H1 (cell line): ENCODE measurements around the gene NAMPT. TPM values are rescaled to one million over a fixed set of nuclear protein-coding genes. Genes with fewer than 3 reads are reported as not detected.

Experiments used
- CTCF ChIA-PET: fragments of 300-600 bp; sonication (Branson Sonifier 250); formaldehyde crosslinking; loops from one replicate; lab custom pipeline; 2021; ENCODE audit not compliant: partially characterized antibody; lab: Charles Lee
- POLR2A ChIA-PET: fragments of 300-600 bp; sonication (Branson Sonifier 250); formaldehyde crosslinking; loops from one replicate; lab custom pipeline; 2021; ENCODE audit warnings: inconsistent platforms; ENCODE audit not compliant: partially characterized antibody; lab: Charles Lee
- DNase-seq, 2 experiments: peaks; one replicate each; pipeline versions ENCODE4 v3.0.0 to v3.0.0-alpha.2; 2010 to 2022; ENCODE audit warnings: low spot score in 2 of 2, low read depth in 1 of 2, mixed read lengths in 1 of 2
- FAIRE-seq: peaks from 2 replicates; lab custom pipeline; 2011; peaks lifted over from hg19 to GRCh38; lab: Jason Lieb, UNC
- H2AFZ ChIP-seq: 2 replicates; pipeline ENCODE4 v1.8.1; 2012; ENCODE audit warnings: low read length, inconsistent platforms
- H2AK5ac ChIP-seq: 2 replicates; pipeline ENCODE4 v1.6.1; 2013; ENCODE audit warnings: low read depth, low read length
- H2BK120ac ChIP-seq: replicated peaks from 2 replicates; pipeline ENCODE3; 2013; ENCODE audit warnings: low read depth, low read length, inconsistent platforms
- H2BK12ac ChIP-seq: 2 replicates; pipeline ENCODE4 v1.6.1; 2013; ENCODE audit warnings: low read depth, low read length
- H2BK15ac ChIP-seq: 2 replicates; pipeline ENCODE4 v1.6.1; 2013; ENCODE audit warnings: low read length
- H2BK20ac ChIP-seq: 2 replicates; pipeline ENCODE4 v1.6.1; 2013; ENCODE audit warnings: low read length
- H2BK5ac ChIP-seq: 2 replicates; pipeline ENCODE4 v1.6.1; 2013; ENCODE audit warnings: low read depth, low read length
- H3K14ac ChIP-seq: 2 replicates; pipeline ENCODE4 v1.6.1; 2013; ENCODE audit warnings: inconsistent platforms; ENCODE audit not compliant: insufficient read length
- H3K18ac ChIP-seq: 2 replicates; pipeline ENCODE4 v1.6.1; 2013; ENCODE audit warnings: low read length; ENCODE audit errors: extremely low read depth
- H3K23ac ChIP-seq: 2 replicates; pipeline ENCODE4 v1.6.1; 2013; ENCODE audit warnings: inconsistent platforms; ENCODE audit not compliant: insufficient read length
- H3K23me2 ChIP-seq: 2 replicates; pipeline ENCODE4 v1.6.1; 2013; ENCODE audit warnings: low read depth, low read length
- H3K27ac ChIP-seq: 2 replicates; pipeline ENCODE4 v1.6.1; 2011; ENCODE audit warnings: low read depth, low read length, inconsistent platforms
- H3K27me3 ChIP-seq, 4 experiments: replicated peaks in 1 of 4; 1 replicate in 1 of 4; 2 replicates in 3 of 4; pipeline versions ENCODE4 v1.6.1 to v1.8.1; 2011 to 2013; ENCODE audit warnings: low read length in 3 of 4, mild to moderate bottlenecking in 3 of 4, inconsistent platforms in 2 of 4, mixed read lengths in 2 of 4, moderate library complexity in 1 of 4; ENCODE audit not compliant: control insufficient read depth in 3 of 4, insufficient read depth in 3 of 4; ENCODE audit errors: extremely low read depth in 1 of 4
- H3K36me3 ChIP-seq, 4 experiments: 2 replicates each; pipeline versions ENCODE4 v1.6.1 to v1.8.1; 2011 to 2013; ENCODE audit warnings: mild to moderate bottlenecking in 4 of 4, low read length in 3 of 4, moderate library complexity in 2 of 4, control low read depth in 1 of 4, inconsistent platforms in 1 of 4; ENCODE audit not compliant: insufficient read depth in 4 of 4, control insufficient read depth in 2 of 4
- H3K4ac ChIP-seq: replicated peaks from 2 replicates; pipeline ENCODE3; 2013; ENCODE audit warnings: low read length, low read depth, mixed read lengths, inconsistent platforms; ENCODE audit not compliant: insufficient read length
- H3K4me1 ChIP-seq, 4 experiments: replicated peaks in 1 of 4; 1 replicate in 1 of 4; 2 replicates in 3 of 4; pipeline versions ENCODE4 v1.6.1 to v1.8.1; 2011 to 2013; ENCODE audit warnings: low read length in 3 of 4, inconsistent platforms in 2 of 4, mixed read lengths in 1 of 4; ENCODE audit not compliant: insufficient read depth in 4 of 4, control insufficient read depth in 3 of 4
- H3K4me2 ChIP-seq, 2 experiments: 2 replicates each; pipeline versions ENCODE4 v1.6.1 to v1.8.1; 2011 to 2013; ENCODE audit warnings: low read depth in 2 of 2, low read length in 2 of 2, control low read depth in 1 of 2, inconsistent platforms in 1 of 2, mild to moderate bottlenecking in 1 of 2; ENCODE audit not compliant: insufficient read depth in 1 of 2
- H3K4me3 ChIP-seq, 4 experiments: fragments of 200-600, 300-600 bp in 1 of 4; sonication (generic), shearing (Covaris generic), sonication (Bioruptor Twin) in 1 of 4; 2 replicates each; pipeline versions ENCODE4 v1.5.1 to v1.8.1; 2011 to 2016; ENCODE audit warnings: low read length in 4 of 4, low read depth in 3 of 4, control low read depth in 2 of 4, inconsistent platforms in 2 of 4, mild to moderate bottlenecking in 2 of 4, mixed read lengths in 1 of 4, moderate library complexity in 1 of 4; ENCODE audit not compliant: insufficient read depth in 2 of 4; ENCODE audit errors: extremely low read depth in 1 of 4
- H3K56ac ChIP-seq: replicated peaks from 2 replicates; pipeline ENCODE3; 2013; ENCODE audit warnings: low read depth, mild to moderate bottlenecking, mixed read lengths, low read length, inconsistent platforms; ENCODE audit not compliant: insufficient read length
- H3K79me1 ChIP-seq: 2 replicates; pipeline ENCODE4 v1.6.1; 2013; ENCODE audit warnings: low read depth, low read length, control low read depth
- H3K79me2 ChIP-seq, 2 experiments: 2 replicates each; pipeline versions ENCODE4 v1.6.1 to v1.8.1; 2012 to 2013; ENCODE audit warnings: low read length in 2 of 2, mild to moderate bottlenecking in 2 of 2, inconsistent platforms in 1 of 2; ENCODE audit not compliant: insufficient read depth in 2 of 2, control insufficient read depth in 1 of 2
- H3K9ac ChIP-seq, 4 experiments: replicated peaks in 1 of 4; 1 replicate in 1 of 4; 2 replicates in 3 of 4; pipeline versions ENCODE4 v1.6.1 to v1.8.1; 2011 to 2013; ENCODE audit warnings: low read depth in 3 of 4, low read length in 3 of 4, control low read depth in 2 of 4, mild to moderate bottlenecking in 2 of 4, moderate library complexity in 2 of 4, inconsistent platforms in 1 of 4; ENCODE audit errors: extremely low read depth in 1 of 4
- H3K9me3 ChIP-seq, 2 experiments: 2 replicates each; pipeline versions ENCODE4 v1.6.1 to v1.8.1; 2012 to 2013; ENCODE audit warnings: mild to moderate bottlenecking in 2 of 2, moderate library complexity in 2 of 2, control low read depth in 1 of 2, inconsistent platforms in 1 of 2, low read depth in 1 of 2, low read length in 1 of 2, mixed read lengths in 1 of 2; ENCODE audit not compliant: insufficient read depth in 2 of 2
- H4K20me1 ChIP-seq, 2 experiments: replicated peaks in 1 of 2; 2 replicates each; pipeline versions ENCODE3 to v1.8.1; 2011 to 2013; ENCODE audit warnings: inconsistent platforms in 2 of 2, low read length in 2 of 2, mild to moderate bottlenecking in 1 of 2; ENCODE audit not compliant: insufficient read depth in 2 of 2, control insufficient read depth in 1 of 2
- H4K5ac ChIP-seq: 2 replicates; pipeline ENCODE4 v1.6.1; 2013; ENCODE audit warnings: low read length, low read depth, mixed read lengths, inconsistent platforms; ENCODE audit not compliant: insufficient read length
- H4K8ac ChIP-seq: 2 replicates; pipeline ENCODE4 v1.8.0; 2013; ENCODE audit warnings: mild to moderate bottlenecking, moderate library complexity, low read length, inconsistent platforms; ENCODE audit not compliant: insufficient read depth; ENCODE audit errors: extremely low read depth
- H4K91ac ChIP-seq: replicated peaks from 2 replicates; pipeline ENCODE3; 2013; ENCODE audit warnings: low read length, mixed read lengths, inconsistent platforms; ENCODE audit not compliant: insufficient read length
- ATF3 ChIP-seq: IDR thresholded peaks from 2 replicates; pipeline ENCODE4 v1.6.1; 2011; ENCODE audit warnings: low read depth, mild to moderate bottlenecking, low read length; ENCODE audit not compliant: insufficient read depth
- POLR2A ChIP-seq, 2 experiments: IDR thresholded peaks; 1 replicate in 1 of 2; 2 replicates in 1 of 2; pipeline ENCODE4 v1.6.1; 2011; ENCODE audit warnings: low read depth in 2 of 2, low read length in 2 of 2, mild to moderate bottlenecking in 2 of 2; ENCODE audit errors: control extremely low read depth in 1 of 2
- RXRA ChIP-seq: IDR thresholded peaks from 2 replicates; pipeline ENCODE4 v1.6.1; 2011; ENCODE audit warnings: low read depth, mild to moderate bottlenecking, low read length, moderate library complexity; ENCODE audit not compliant: insufficient read depth
- SUZ12 ChIP-seq: fragments of 200-600 bp; sonication (generic); IDR thresholded peaks from 2 replicates; pipeline ENCODE4 v1.6.1; 2012; ENCODE audit warnings: mild to moderate bottlenecking, inconsistent platforms, low read length, moderate library complexity, mixed read lengths
- polyA plus RNA-seq, 7 experiments: library from polyadenylated mRNA; depleted of rRNA in 3 of 7; stranded (reverse) in 5 of 7; unstranded in 2 of 7; fragments of >200 nt in 5 of 7; fragments of 200-250 nt in 2 of 7; gene quantifications; 1 replicate in 5 of 7; 2 replicates in 1 of 7; 4 replicates in 1 of 7; pipeline versions ENCODE4 v1.2.1 to v1.2.3, GENCODE V29; 2011 to 2013; ENCODE audit warnings: missing spikeins in 2 of 7, mixed read lengths in 2 of 7
- total RNA-seq: library from RNA; stranded (reverse); fragmentation: NEBNext Ultra II Directional; extraction: Animal tissue kit (Norgen Biotek cat#: 25700); gene quantifications from 2 replicates; pipeline ENCODE4 v1.2.1, GENCODE V29; 2021

NAMPT gene
- total and polyA plus RNA-seq, 2 of the 8 experiments (the other 6 are each of a cell fraction or from before 2014, with no cell fraction given), result 15.4 to 95.9 TPM

- no peak overlapping the region for H2BK15ac ChIP-seq
- no peak overlapping the region for H3K4ac ChIP-seq
- H4K5ac ChIP-seq, result no peak overlapping the region
- H3K79me2 ChIP-seq, result no peaks in the 10 kb centered on the region
- no peak overlapping the region for H4K91ac ChIP-seq
- H3K18ac ChIP-seq, result no peak overlapping the region
- ChIA-PET POLR2A (no interaction called here), CTCF (no interaction called here)
- H3K14ac ChIP-seq, result no peak overlapping the region
- H3K23me2 ChIP-seq, result no peaks in the 10 kb centered on the region
- no peak overlapping the region for H2BK120ac ChIP-seq
- no peaks in the 10 kb centered on the region for H3K27me3 ChIP-seq
- no peaks in the 10 kb centered on the region for H3K36me3 ChIP-seq
- no peak overlapping the region for H3K27ac ChIP-seq
- no peaks in the 10 kb centered on the region for H3K9me3 ChIP-seq
- FAIRE-seq, result no peak
- H2BK5ac ChIP-seq, result no peak overlapping the region
- H4K8ac ChIP-seq, result no peak overlapping the region
- H3K4me3 ChIP-seq, result no peak overlapping the region
- no peak overlapping the region for H3K4me2 ChIP-seq
- no peak overlapping the region for H3K23ac ChIP-seq
- no peaks in the 10 kb centered on the region for H3K79me1 ChIP-seq
- no peak overlapping the region for H3K9ac ChIP-seq
- H2BK20ac ChIP-seq, result no peak overlapping the region
- H3K56ac ChIP-seq, result no peak overlapping the region
- H2AFZ ChIP-seq, result no peak overlapping the region
- H4K20me1 ChIP-seq, result no peaks in the 10 kb centered on the region
- H2BK12ac ChIP-seq, result no peak overlapping the region
- H3K4me1 ChIP-seq, result no peaks in the 10 kb centered on the region
- H2AK5ac ChIP-seq, result no peak overlapping the region
- TF ChIP-seq ATF3 (no peak), RXRA (no peak), POLR2A (IDR thresholded peaks at IDR 0.05; ENCODE audit: control extremely low read depth in 1 of 2, low read depth in 2 of 2, low read length in 2 of 2) (no peak), SUZ12 (no peak)
- TF ChIP-seq, all 59 proteins: peak for 0
- DNase-seq, result no peak
Measured at GRCh38 chr7:106329971-106330733, 45.4 kb upstream of the NAMPT start.
